Stimulated activated CD8-positive, alpha-beta memory T cell treated with anti-CD3 and anti-CD28 coated beads, Interleukin-12 subunit alpha, Interleukin-12 subunit beta, amount 100 ng/mL, for 24 hours (primary cell): ENCODE measurements around the gene SLC35F3.

ENCODE experiments used
- DNase-seq: peaks from one replicate; pipeline ENCODE4 v3.0.0-alpha.2; 2020; ENCODE audit errors: extremely low read depth

Gene SLC35F3

GRCh38 chr1:233912447-233912846 is 8.0 kb downstream of the SLC35F3 start:
- DNase-seq: no peak

- no peak for DNase-seq
Measured at GRCh38 chr1:233912909-233913308, 8.4 kb downstream of the SLC35F3 start.

- DNase-seq: no peak
Measured at GRCh38 chr1:233916706-233917105, 12.2 kb downstream of the SLC35F3 start.

GRCh38 chr1:233919786-233920185 is 15.3 kb downstream of the SLC35F3 start:
- DNase-seq: no peak

GRCh38 chr1:233928123-233928522 is 23.6 kb downstream of the SLC35F3 start:
- no peak for DNase-seq

GRCh38 chr1:233933339-233933738 is 28.9 kb downstream of the SLC35F3 start:
- no peak for DNase-seq

GRCh38 chr1:233935297-233935868 is 30.9 kb downstream of the SLC35F3 start:
- DNase-seq: no peak

- no peak for DNase-seq
Measured at GRCh38 chr1:233936422-233936821, 31.9 kb downstream of the SLC35F3 start.

- no peak for DNase-seq
Measured at GRCh38 chr1:233936842-233937241, 32.4 kb downstream of the SLC35F3 start.

- no peak for DNase-seq
Measured at GRCh38 chr1:233938476-233938875, 34.0 kb downstream of the SLC35F3 start.

GRCh38 chr1:233939451-233939850 is 35.0 kb downstream of the SLC35F3 start:
- DNase-seq: no peak

GRCh38 chr1:233940908-233941307 is 36.4 kb downstream of the SLC35F3 start:
- DNase-seq: no peak

- no peak for DNase-seq
Measured at GRCh38 chr1:233944601-233945000, 40.1 kb downstream of the SLC35F3 start.

- DNase-seq: no peak
Measured at GRCh38 chr1:233945573-233945972, 41.1 kb downstream of the SLC35F3 start.

- DNase-seq: no peak
Measured at GRCh38 chr1:233945979-233946378, 41.5 kb downstream of the SLC35F3 start.

GRCh38 chr1:233946724-233947123 is 42.2 kb downstream of the SLC35F3 start:
- no peak for DNase-seq

GRCh38 chr1:233951804-233952203 is 47.3 kb downstream of the SLC35F3 start:
- DNase-seq: no peak

- no peak for DNase-seq
Measured at GRCh38 chr1:233957691-233958090, 53.2 kb downstream of the SLC35F3 start.

GRCh38 chr1:233959102-233959501 is 54.6 kb downstream of the SLC35F3 start:
- DNase-seq: no peak

- no peak for DNase-seq
Measured at GRCh38 chr1:233959971-233960370, 55.5 kb downstream of the SLC35F3 start.

- no peak for DNase-seq
Measured at GRCh38 chr1:233960386-233960785, 55.9 kb downstream of the SLC35F3 start.

- no peak for DNase-seq
Measured at GRCh38 chr1:233962878-233963277, 58.4 kb downstream of the SLC35F3 start.

GRCh38 chr1:233965856-233966255 is 61.4 kb downstream of the SLC35F3 start:
- DNase-seq: no peak

- no peak for DNase-seq
Measured at GRCh38 chr1:233971753-233972152, 67.3 kb downstream of the SLC35F3 start.
